Ishikawa (cell line): Measurements from ENCODE around the gene HMGN3.

ENCODE experiments used
- FOXM1 ChIP-seq: IDR thresholded peaks from 2 replicates; pipeline ENCODE4 v1.6.1; 2012; ENCODE audit warnings: low read depth, borderline replicate concordance
- RAD21 ChIP-seq: IDR thresholded peaks from 2 replicates; pipeline ENCODE4 v1.6.1; 2012; ENCODE audit warnings: low read depth
- REST ChIP-seq: IDR thresholded peaks from 2 replicates; pipeline ENCODE4 v1.6.1; 2012; ENCODE audit warnings: low read depth, mild to moderate bottlenecking
- TAF1 ChIP-seq: IDR thresholded peaks from 2 replicates; pipeline ENCODE4 v1.6.1; 2012; ENCODE audit warnings: low read depth, mild to moderate bottlenecking
- YY1 ChIP-seq: IDR thresholded peaks from 2 replicates; pipeline ENCODE4 v1.6.1; 2012; ENCODE audit warnings: low read depth
- ZBTB7A ChIP-seq: IDR thresholded peaks from 2 replicates; pipeline ENCODE4 v1.6.1; 2012; ENCODE audit warnings: low read depth

GRCh38 chr6:79263359-79263758 is 28.9 kb upstream of the HMGN3 start:
- TF ChIP-seq REST (no peak), ZBTB7A (no peak), TAF1 (no peak), FOXM1 (no peak), YY1 (no peak), RAD21 (no peak)
